Endometrium (tissue), 2 donors: ENCODE measurements around the gene APBA1.

Experiments used
- FAIRE-seq: peaks from 2 replicates; lab custom pipeline; 2012; peaks lifted over from hg19 to GRCh38; lab: Jason Lieb, UNC
- donor health status: control.
- donor health status: control.

Gene APBA1

GRCh38 chr9:69657269-69657668 lies 14.9 kb downstream of the APBA1 start:
- no peak for FAIRE-seq

DNA sequence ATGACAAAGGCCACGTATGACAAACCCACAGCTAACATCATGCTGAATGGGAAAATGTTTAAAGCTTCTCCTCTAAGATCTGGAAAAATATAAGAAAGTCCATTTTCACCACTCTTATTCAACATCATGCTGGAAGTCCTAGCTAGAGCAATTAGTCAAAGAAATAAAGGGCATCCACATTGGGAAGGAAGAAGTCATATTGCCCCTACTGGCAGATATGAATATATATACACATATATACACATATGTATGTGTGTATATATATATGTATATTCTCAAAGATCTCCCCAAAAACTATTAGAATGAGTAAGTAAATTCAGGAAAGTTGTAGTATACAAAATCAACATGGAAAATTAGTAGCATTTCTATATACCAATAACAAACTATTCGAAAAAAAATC lies 17.1 kb downstream of the APBA1 start:
- no peak for FAIRE-seq

DNA sequence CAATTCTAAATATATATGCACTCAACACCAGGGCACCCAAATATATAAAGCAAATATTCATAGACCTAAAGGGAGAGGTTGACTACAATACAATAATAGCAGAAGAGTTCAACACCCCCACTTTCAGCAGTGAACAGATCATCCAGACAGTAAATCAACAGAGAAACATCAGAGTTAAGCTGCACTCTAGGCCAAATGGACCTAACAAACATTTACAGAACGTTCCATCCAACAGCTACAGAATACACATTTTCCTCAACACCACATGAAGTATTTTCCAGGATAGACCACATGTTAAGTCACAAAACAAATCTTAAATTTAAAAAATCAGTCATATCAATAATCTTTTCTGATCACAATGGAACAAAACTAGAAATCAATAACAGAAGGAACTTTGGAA lies 18.9 kb downstream of the APBA1 start:
- FAIRE-seq: no peak

DNA sequence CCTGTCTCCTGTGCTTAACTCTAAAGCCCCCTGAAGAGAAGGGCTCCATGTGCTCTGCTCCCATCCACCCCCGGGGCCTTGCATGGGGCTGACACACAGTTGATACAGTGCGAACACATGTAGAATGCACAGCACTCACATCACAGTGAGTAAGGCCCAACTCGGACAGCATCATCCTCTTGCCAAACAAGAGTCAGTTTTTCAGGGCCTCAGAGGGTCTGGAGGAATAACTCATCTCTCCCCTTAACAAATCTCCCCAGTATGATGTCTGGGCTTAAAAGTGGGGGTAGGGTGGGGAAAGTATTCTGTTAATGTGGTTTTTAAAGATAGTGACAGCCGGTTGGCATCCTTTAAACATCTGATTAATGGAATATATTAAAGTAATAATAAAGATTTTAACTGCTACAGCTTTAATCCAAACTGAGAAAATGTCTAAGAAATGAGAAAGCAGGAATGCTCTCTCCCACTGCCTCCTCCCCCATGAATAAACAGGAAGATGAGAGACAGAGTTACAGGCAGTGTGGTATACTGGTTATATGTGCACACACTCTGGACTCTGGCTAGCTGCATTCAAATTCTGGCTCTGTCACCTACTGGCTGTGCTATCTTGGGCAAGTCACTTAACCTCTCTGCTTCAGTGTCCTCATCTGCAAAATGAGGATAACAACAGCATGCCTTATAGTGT lies 22.5 kb downstream of the APBA1 start:
- no peak for FAIRE-seq

DNA sequence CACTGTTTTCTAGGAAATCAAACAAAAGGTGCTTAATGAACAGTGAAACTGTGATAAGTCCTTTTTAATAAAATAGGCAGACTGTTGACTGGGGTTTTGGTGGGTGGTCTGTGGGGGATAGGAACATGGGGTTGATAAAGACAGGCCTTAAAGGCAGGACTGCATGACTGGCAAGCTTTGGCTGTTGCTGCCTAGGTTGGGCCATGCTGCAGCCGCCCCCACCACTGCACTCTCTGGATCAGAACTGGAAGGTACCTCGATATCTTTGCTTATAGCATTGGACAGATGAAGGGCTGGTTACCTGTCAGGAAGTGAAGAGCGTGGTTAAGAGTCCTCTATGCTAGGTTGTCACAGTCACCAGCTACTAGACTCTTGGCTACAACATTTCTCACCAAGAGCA lies 24.4 kb downstream of the APBA1 start:
- FAIRE-seq: no peak

DNA sequence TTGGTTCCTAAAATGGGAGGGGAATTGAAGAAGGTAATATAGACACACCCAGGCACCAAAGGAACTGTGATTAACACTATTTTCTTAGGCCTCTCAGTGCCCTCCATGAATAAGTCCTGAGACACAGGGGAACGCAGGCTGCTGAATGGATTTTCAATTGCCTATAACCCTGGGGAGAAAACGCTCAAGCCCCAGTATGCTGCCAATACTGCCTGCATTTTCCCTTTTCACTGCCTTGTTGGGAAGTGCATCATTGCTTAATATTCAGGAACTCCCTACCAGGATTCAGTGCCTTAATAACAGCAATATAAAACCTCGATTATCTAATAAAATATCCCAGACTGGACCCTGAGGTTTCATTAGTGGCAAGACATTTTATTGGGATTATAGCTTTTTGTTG lies 25.4 kb downstream of the APBA1 start:
- FAIRE-seq: no peak

DNA sequence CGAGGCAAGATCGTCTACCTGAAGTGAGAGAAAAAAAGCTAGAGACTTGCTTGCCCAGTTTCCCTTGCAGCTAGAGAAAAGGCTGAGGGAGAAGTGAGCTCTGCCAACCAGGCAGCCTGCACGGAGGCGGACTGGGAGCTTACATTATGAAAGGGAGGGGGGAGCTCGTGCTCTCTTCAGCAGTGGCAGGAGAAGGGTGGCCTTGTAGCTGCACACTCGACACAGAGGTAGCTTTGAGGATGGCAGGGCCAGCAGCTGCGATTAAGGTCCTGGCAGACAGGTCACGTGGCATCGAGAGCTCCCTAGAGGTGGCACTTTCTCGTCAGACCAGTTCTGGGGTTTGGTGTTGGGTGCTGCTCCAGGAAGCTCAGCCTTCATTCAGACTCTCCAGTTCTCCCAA lies 26.7 kb downstream of the APBA1 start:
- no peak for FAIRE-seq

- no peak for FAIRE-seq
Measured at GRCh38 chr9:69643098-69643497, 29.1 kb downstream of the APBA1 start.

DNA sequence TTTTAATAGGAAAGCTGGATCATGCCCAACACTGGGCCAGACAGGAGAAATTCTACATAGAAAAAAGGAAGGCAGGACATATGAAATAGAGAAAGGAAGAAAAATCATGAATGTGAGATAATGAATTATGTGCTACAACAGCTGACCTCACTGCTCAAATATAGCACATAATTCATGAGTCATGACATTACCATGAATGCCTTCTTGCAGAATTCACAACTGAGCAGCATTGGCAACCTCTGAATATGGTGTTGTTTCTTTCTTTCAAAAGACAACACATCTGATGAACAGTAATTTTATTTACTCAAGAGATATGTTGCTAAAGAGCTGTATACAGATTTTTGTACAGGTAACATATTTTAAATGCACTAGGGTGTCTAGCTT lies 34.4 kb downstream of the APBA1 start:
- no peak for FAIRE-seq

GRCh38 chr9:69637193-69637816 lies 34.9 kb downstream of the APBA1 start:
- FAIRE-seq: no peak

DNA sequence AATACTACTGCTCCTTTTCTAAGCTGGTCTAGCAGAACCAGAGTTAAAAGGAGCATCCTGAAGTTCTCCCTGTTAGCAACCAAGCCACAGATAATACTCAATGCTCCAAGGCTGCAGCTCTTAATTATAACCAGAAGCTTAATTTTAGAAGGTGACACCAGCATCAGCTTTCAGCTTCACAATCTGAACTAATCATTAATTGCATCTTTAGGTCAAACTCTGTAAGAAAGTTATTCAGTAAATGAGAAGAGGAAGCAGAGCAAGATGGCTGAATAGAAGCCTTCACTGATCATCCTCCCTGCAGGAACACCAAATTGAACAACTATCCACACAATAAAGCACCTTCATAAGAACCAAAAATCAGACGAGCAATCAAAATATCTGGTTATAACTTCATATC lies 38.5 kb downstream of the APBA1 start:
- FAIRE-seq: no peak

DNA sequence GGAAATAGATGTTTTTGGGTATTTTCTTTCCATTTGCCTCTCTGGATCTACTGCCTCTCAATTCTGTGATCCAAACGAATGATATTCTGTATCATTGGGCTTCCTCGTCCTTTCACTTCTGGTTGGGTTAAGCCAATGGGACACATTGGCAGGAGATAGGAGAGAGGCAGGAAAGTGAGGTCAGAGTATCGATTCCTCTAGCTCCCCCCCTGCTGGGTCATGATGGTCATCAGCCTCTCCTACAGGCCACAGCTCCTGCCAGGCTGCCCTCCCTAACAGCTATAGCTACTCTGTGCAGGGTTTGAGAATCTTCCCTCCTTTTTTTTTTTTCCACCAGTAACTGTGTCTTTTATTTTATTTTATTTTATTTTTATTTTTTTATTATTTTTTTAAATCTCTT lies 39.4 kb downstream of the APBA1 start:
- FAIRE-seq: no peak

- no peak for FAIRE-seq
Measured at GRCh38 chr9:69627281-69627680, 44.9 kb downstream of the APBA1 start.

DNA sequence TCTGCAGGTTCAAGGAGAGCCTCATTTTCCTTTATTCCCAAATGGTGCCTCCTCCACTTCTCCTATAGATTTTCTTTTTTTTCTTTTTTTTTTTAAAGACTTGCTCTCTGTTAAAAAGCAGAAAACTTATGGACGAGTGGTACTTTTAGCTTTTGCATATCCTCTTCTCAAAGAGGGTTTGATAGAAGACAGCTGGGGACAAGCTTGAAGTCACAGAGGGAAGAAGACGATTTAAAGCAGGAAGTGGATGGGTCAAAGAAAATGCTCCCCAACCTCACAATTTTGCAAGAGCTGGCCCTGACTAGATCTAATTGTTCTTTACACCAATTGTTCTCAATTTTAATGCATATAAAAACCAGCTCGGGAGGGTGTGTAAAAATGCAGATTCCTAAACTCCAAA lies 48.9 kb downstream of the APBA1 start:
- no peak for FAIRE-seq

DNA sequence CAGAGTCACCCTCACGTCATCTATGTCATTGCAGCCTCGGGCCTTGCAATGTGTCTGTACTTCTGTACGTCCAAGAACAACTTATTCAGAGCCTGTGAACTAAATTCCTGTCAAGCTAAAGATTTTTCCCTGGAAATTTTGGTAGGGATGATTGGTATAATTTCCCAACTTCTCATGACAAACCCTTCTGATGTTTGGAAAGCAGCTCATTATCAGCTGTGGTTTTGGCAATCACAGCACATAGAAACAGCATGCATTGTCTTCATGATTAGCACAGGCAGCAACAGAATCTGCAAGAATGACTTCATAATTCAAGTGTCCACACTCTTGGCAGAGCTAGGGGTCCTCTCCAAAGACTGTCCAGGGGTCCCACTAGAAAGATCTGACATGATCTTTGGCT lies 49.5 kb downstream of the APBA1 start:
- no peak for FAIRE-seq

DNA sequence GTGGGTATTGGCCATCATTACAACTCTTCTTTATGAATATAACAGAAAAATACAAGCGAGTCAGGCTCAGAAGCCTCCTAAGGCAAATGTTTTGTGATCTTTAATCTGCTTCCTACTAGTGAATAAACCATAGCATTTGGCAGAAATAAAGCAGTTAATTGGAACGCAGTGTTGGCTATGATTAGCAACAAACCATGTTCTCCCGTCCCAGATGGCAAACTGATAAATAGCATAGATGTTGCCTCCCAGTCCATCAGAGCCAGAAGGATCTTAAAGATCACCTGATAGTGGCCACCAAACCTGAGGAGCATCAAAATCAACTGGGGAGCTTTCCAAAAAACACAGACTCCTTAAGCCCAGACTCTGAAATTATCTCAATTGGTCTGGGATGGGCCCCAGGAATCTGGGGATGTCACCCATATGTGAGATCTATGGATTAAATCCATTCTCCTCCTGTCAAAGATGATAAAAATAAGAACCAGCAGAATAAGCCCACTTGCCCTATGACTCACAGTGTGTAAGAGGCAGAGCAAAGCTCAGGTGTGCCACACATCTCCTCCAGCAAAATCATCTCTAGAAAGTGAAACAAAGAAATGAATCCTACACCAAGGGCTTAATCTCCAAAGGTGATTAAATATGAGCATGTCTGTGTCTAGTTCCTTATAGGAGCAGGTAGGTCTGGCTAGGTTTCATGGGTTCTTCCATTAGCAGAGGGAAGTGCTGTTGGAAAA lies 50.3 kb downstream of the APBA1 start:
- FAIRE-seq: no peak

DNA sequence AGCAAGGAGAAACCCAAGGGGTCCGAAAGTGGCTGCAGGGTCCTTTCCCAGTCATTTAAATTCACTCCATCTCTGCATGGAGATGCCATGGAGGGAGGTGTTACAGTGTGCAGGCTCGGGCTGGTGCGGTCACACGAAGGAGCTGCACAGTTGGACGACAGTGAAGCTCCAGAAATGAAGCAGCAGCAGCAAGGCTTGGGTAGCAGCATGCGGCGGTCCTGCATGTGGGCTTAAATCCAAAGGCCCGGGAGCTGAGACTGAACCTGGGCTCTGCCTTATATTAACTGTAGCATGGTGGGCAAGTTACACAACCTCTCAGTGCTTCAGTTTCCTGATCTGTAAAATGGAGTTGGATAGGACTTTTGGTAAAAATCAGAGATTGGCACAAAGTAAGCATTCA lies 51.4 kb downstream of the APBA1 start:
- FAIRE-seq: no peak

DNA sequence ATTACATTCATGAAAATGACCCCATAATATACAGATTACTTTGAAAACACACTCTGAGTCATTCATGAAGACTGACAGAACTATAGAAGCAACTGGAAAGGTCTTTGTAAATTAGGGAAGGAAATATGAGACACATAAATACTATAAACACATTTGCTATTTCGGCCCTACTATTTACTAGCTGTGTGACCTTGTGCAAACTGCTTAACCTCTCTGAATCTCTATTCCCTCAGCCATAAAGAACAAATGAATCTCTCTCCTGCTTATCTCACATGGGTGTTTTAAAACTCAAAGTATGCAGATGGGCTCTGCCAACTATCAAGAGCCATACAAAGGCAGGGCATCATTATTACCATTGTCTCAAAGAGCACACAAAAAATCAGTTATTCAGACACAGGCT lies 52.9 kb downstream of the APBA1 start:
- no peak for FAIRE-seq

DNA sequence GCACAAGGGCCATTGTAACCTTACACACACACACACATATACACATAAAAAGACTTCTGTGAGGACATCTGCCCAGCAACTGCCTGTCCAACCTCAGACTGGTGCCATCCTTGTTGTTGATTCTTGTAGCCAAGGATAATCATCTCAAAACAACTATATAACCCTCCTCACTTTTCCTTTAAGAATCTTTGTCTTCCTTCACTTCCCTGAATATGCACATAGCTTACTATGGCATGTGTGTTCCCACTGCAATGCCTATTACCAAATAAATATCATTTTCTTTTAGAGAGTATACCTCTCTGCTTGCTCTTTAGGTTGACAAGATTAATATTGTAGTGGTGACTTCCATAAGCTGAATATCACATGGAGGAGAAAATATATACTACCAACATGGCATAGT lies 55.2 kb downstream of the APBA1 start:
- FAIRE-seq: no peak

DNA sequence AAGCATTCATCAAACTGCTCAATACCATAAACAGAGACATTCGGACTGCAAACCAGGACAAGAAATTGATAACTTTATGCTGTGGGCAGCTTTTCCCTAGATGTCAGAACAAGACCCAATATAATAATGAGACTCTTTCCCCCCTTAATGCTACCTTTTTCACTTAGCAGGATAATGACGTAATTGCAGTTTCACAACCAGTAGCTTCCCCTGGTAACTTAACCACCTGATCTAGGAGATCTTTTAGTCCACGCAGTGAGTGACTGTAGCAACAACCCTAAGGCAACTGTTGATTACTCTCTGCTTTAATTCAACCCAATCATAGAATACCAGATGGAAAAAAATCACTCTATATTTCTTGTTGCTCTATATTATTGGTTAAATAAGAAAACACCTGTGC lies 56.3 kb downstream of the APBA1 start:
- FAIRE-seq: no peak

DNA sequence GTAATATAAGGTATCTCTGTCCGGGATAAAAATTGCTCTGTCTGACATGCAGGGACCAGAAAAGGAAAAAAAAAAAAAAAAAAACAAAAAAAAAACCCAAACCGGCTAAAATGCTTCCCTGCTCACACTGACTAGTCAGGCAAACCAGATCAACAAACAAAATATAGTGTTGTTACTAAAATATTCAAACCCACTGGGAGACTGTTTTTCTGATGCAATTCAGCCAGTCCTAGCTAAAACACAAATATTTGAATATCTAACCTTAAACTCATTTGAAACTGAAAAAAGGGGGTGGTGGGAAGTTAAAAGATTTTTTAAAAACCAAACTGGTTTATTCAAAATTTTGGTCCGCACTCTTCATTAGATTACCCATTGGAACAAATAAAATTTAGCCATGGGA lies 61.0 kb downstream of the APBA1 start:
- FAIRE-seq: no peak

DNA sequence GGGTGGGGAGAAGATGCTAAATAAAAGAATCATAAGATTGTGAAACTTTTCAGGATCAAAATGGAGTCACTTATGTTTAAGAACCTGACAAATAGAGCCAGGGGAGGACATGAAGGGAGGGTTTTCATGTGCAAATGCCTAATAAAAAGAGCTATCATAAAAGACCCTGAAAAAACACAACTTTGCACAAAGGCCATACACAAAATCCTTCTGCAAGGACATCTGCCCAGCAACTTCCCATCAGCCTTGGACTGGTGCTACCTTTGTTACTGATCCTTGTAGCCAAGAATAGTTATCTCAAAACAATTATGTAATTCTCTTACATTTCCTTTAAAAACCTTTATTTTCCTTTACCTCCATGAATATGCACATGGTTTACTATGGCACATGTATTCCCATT lies 63.0 kb downstream of the APBA1 start:
- no peak for FAIRE-seq

- FAIRE-seq: no peak
Measured at GRCh38 chr9:69606089-69606488, 66.1 kb downstream of the APBA1 start.

- FAIRE-seq: no peak
Measured at GRCh38 chr9:69605406-69605805, 66.8 kb downstream of the APBA1 start.
